HG03095 (cell line): ENCODE measurements around the gene CSN2.

Experiments
- ATAC-seq: cut with Tn5 transposase; IDR thresholded peaks from one replicate; pipeline ENCODE4 v1.9.1; 2021; ENCODE audit warnings: moderate library complexity; ENCODE audit not compliant: unreplicated experiment

Gene CSN2

GRCh38 chr4:69907151-69907550 is 58.4 kb downstream of the CSN2 start:
- ATAC-seq = no peak
